H9 (cell line): ENCODE results near the gene LCE1E. TPM values are rescaled to one million over a fixed set of nuclear protein-coding genes. Genes with fewer than 3 reads are reported as not detected.

Experiments used
- DNase-seq: peaks from one replicate; pipeline ENCODE4 v3.0.0-alpha.2; 2017
- H2AFZ ChIP-seq: one replicate; pipeline ENCODE4 v1.6.1; 2013; ENCODE audit warnings: mild to moderate bottlenecking, low read length, control low read depth, moderate library complexity
- H2AK5ac ChIP-seq: 2 replicates; pipeline ENCODE4 v1.6.1; 2013; ENCODE audit warnings: low read length, control low read depth, mixed read lengths; ENCODE audit not compliant: insufficient read length
- H2BK120ac ChIP-seq: one replicate; pipeline ENCODE4 v1.6.1; 2013; ENCODE audit warnings: low read depth, mild to moderate bottlenecking, low read length, control low read depth, inconsistent platforms; ENCODE audit not compliant: poor library complexity, severe bottlenecking
- H2BK12ac ChIP-seq: 2 replicates; pipeline ENCODE4 v1.6.1; 2013; ENCODE audit warnings: low read length, control low read depth, mixed read lengths, low read depth; ENCODE audit not compliant: insufficient read length
- H2BK15ac ChIP-seq: 2 replicates; pipeline ENCODE4 v1.6.1; 2013; ENCODE audit warnings: low read depth, low read length, control low read depth
- H2BK20ac ChIP-seq: one replicate; pipeline ENCODE4 v1.6.1; 2013; ENCODE audit warnings: low read depth, mild to moderate bottlenecking, low read length, control low read depth, inconsistent platforms; ENCODE audit not compliant: poor library complexity, severe bottlenecking
- H2BK5ac ChIP-seq: 2 replicates; pipeline ENCODE4 v1.6.1; 2013; ENCODE audit warnings: low read length, control low read depth, mixed read lengths; ENCODE audit not compliant: insufficient read length
- H3K14ac ChIP-seq: 2 replicates; pipeline ENCODE4 v1.6.1; 2013; ENCODE audit warnings: low read length, control low read depth; ENCODE audit not compliant: insufficient read depth
- H3K18ac ChIP-seq: 2 replicates; pipeline ENCODE4 v1.6.1; 2013; ENCODE audit warnings: low read depth, mild to moderate bottlenecking, mixed read lengths, low read length, control low read depth; ENCODE audit not compliant: insufficient read length
- H3K23ac ChIP-seq: 2 replicates; pipeline ENCODE4 v1.6.1; 2013; ENCODE audit warnings: low read length, control low read depth, mixed read lengths, low read depth; ENCODE audit not compliant: insufficient read length
- H3K23me2 ChIP-seq: 2 replicates; pipeline ENCODE4 v1.6.1; 2013; ENCODE audit warnings: low read depth, mild to moderate bottlenecking, mixed read lengths, low read length, control low read depth; ENCODE audit not compliant: insufficient read length, poor library complexity, severe bottlenecking
- H3K27ac ChIP-seq: 2 replicates; pipeline ENCODE4 v1.5.1; 2013; ENCODE audit warnings: low read length, control low read depth, mixed read lengths, low read depth; ENCODE audit not compliant: insufficient read length
- H3K27me3 ChIP-seq: 2 replicates; pipeline ENCODE4 v1.6.1; 2013; ENCODE audit warnings: low read length, control low read depth, inconsistent platforms; ENCODE audit not compliant: insufficient read depth
- H3K4ac ChIP-seq: 2 replicates; pipeline ENCODE4 v1.6.1; 2013; ENCODE audit warnings: low read depth, mild to moderate bottlenecking, control low read depth, inconsistent platforms, low read length, moderate library complexity
- H3K4me1 ChIP-seq: 2 replicates; pipeline ENCODE4 v1.6.1; 2013; ENCODE audit warnings: low read length, control low read depth, inconsistent platforms; ENCODE audit not compliant: insufficient read depth
- H3K4me2 ChIP-seq: 2 replicates; pipeline ENCODE4 v1.6.1; 2013; ENCODE audit warnings: low read length, control low read depth, mixed read lengths; ENCODE audit not compliant: insufficient read length, insufficient read depth
- H3K56ac ChIP-seq: 2 replicates; pipeline ENCODE4 v1.6.1; 2013; ENCODE audit warnings: low read depth, mild to moderate bottlenecking, mixed read lengths, low read length, control low read depth; ENCODE audit not compliant: insufficient read length
- H3K79me1 ChIP-seq: 2 replicates; pipeline ENCODE4 v1.6.1; 2013; ENCODE audit warnings: low read depth, mild to moderate bottlenecking, moderate library complexity, low read length, control low read depth, inconsistent platforms; ENCODE audit not compliant: insufficient read depth, poor library complexity, severe bottlenecking
- H3K79me2 ChIP-seq: 2 replicates; pipeline ENCODE4 v1.6.1; 2013; ENCODE audit warnings: low read length, control low read depth, inconsistent platforms; ENCODE audit not compliant: insufficient read depth
- H3K9ac ChIP-seq: 2 replicates; pipeline ENCODE4 v1.6.1; 2013; ENCODE audit warnings: low read length, control low read depth, mixed read lengths; ENCODE audit not compliant: insufficient read length; ENCODE audit errors: extremely low read depth
- H3K9me3 ChIP-seq: one replicate; pipeline ENCODE4 v1.6.1; 2013; ENCODE audit warnings: low read depth, low read length, inconsistent platforms; ENCODE audit not compliant: control insufficient read depth
- H3T11ph ChIP-seq: one replicate; pipeline ENCODE4 v1.6.1; 2013; ENCODE audit warnings: mild to moderate bottlenecking, low read length, control low read depth, inconsistent platforms
- H4K20me1 ChIP-seq: one replicate; pipeline ENCODE4 v1.6.1; 2013; ENCODE audit not compliant: control insufficient read depth, insufficient read length, insufficient read depth
- H4K5ac ChIP-seq: 2 replicates; pipeline ENCODE4 v1.6.1; 2013; ENCODE audit warnings: low read depth, mild to moderate bottlenecking, mixed read lengths, low read length, control low read depth; ENCODE audit not compliant: insufficient read length
- H4K8ac ChIP-seq: replicated peaks from 2 replicates; pipeline ENCODE4 v1.6.1; 2013; ENCODE audit warnings: low read length, control low read depth, mixed read lengths, low read depth; ENCODE audit not compliant: insufficient read length
- H4K91ac ChIP-seq: 2 replicates; pipeline ENCODE4 v1.6.1; 2013; ENCODE audit warnings: low read depth, mild to moderate bottlenecking, moderate library complexity, mixed read lengths, low read length, control low read depth; ENCODE audit not compliant: insufficient read length
- H3K27ac Mint-ChIP-seq, 3 experiments: 2 replicates in 2 of 3; 3 replicates in 1 of 3; pipeline ENCODE4 v1.8.0; 2020 to 2021; ENCODE audit warnings: mixed read lengths in 3 of 3, mild to moderate bottlenecking in 1 of 3, moderate library complexity in 1 of 3
- H3K27me3 Mint-ChIP-seq: 2 replicates; pipeline ENCODE4 v1.8.0; 2021; ENCODE audit warnings: low read depth, mild to moderate bottlenecking, moderate library complexity, mixed read lengths
- H3K36me3 Mint-ChIP-seq, 3 experiments: 2 replicates in 2 of 3; 3 replicates in 1 of 3; pipeline ENCODE4 v1.8.0; 2020 to 2021; ENCODE audit warnings: low read depth in 3 of 3, mixed read lengths in 3 of 3; ENCODE audit not compliant: insufficient read depth in 1 of 3
- H3K4me1 Mint-ChIP-seq, 2 experiments: 2 replicates each; pipeline ENCODE4 v1.8.0; 2020; ENCODE audit warnings: mixed read lengths in 2 of 2
- H3K4me3 Mint-ChIP-seq, 2 experiments: 2 replicates in 1 of 2; 3 replicates in 1 of 2; pipeline ENCODE4 v1.8.0; 2020 to 2021; ENCODE audit warnings: mild to moderate bottlenecking in 2 of 2, mixed read lengths in 2 of 2, moderate library complexity in 1 of 2
- H3K9me3 Mint-ChIP-seq, 2 experiments: 2 replicates in 1 of 2; 3 replicates in 1 of 2; pipeline ENCODE4 v1.8.0; 2020; ENCODE audit warnings: mild to moderate bottlenecking in 2 of 2, mixed read lengths in 2 of 2, moderate library complexity in 1 of 2
- WGBS: extraction: QIAGEN DNeasy Blood & Tissue Kit; methylation state at CpG from one replicate; pipeline ENCODE4 v1.1.7; 2013; ENCODE audit warnings: missing lambda C conversion rate, low lambda C conversion rate, mixed read lengths; ENCODE audit not compliant: insufficient read length; ENCODE audit errors: extremely low coverage; 5-methylcytosine and 5-hydroxymethylcytosine counted together
- total RNA-seq: library from RNA; stranded (reverse); gene quantifications from 2 replicates; pipeline ENCODE4 v1.2.1, GENCODE V29; 2021
- TF ChIP-seq, protein P1 (sequence below): fragments of 200-600 bp; sonication (generic); conservative IDR thresholded peaks from 3 replicates; pipeline ENCODE4 v1.8.0; 2021; ENCODE audit warnings: antibody characterized with exemption, mild to moderate bottlenecking

The LCE1E gene
- total RNA-seq, 1 experiment from 2014 or later: not detected

DNA sequence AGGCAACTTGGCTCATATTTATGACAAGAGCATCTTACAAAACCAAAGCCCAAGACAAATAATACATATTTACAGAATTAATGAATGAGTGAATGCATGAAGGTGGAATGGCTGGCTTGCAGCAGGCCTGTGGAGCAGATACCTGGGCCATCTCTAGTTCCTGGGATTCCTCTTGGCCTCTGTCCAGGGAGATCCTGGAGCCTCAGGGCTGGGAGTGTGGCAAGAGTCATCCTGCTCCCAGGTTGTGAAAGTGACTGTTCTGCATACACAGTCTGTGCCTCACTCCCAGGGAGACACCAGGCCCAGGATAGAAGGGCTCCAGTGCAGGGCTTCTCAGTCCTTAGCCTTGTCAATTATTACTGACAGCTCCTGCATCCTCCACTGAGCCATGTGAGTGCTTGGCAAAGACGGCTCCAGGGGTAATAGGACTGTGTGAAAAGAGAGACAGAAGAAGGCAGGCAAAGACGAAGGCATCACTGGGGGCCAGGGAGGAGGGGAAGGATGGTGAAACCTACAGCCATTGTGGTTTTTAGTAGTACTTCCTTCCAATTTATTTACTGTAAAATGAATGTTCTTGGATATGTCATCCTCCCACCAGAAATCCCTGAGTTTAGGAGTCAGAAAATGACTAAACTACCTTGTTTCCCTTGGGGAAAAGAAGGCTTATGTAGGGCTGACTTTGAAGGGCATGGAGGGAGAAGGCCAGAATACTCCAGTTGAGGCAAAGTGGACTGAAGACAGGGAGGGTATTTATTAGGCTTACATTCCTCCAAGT lies 42.5 kb upstream of the LCE1E start:
- Mint-ChIP-seq H3K9me3 (peaks cover 96 to 97% of the 10 kb centered on the region in 2 experiments), H3K36me3 (peaks cover 4 to 38% (median 7%) of the 10 kb centered on the region in 3 experiments; a peak in 6 of 7 replicates), H3K4me1 (no peaks in the 10 kb centered on the region), H3K4me3 (no peak overlapping the region), H3K27me3 (peaks cover 6% of the 10 kb centered on the region; the same call in 1 of the 2 replicates), H3K27ac (no peak overlapping the region)
- H4K91ac ChIP-seq: no peak overlapping the region
- no peak overlapping the region for H3K27ac ChIP-seq
- no peaks in the 10 kb centered on the region for H3K79me1 ChIP-seq
- H4K20me1 ChIP-seq: no peaks in the 10 kb centered on the region
- H3K56ac ChIP-seq: no peak overlapping the region
- DNase-seq: no peak
- no CpG with 5 or more reads among the region's 2 CpGs for WGBS
- H3K23me2 ChIP-seq: no peaks in the 10 kb centered on the region
- no peaks in the 10 kb centered on the region for H3K4me1 ChIP-seq
- no peak overlapping the region for H2BK15ac ChIP-seq
- H3T11ph ChIP-seq: no peak overlapping the region
- no peak overlapping the region for H2BK12ac ChIP-seq
- H3K14ac ChIP-seq: no peak overlapping the region
- H3K4me2 ChIP-seq: no peak overlapping the region
- H3K27me3 ChIP-seq: no peaks in the 10 kb centered on the region
- H2BK20ac ChIP-seq: no peak overlapping the region
- H2AK5ac ChIP-seq: no peak overlapping the region
- no peak overlapping the region for H2BK5ac ChIP-seq
- peaks cover 94% of the 10 kb centered on the region for H3K9me3 ChIP-seq
- H3K79me2 ChIP-seq: no peaks in the 10 kb centered on the region
- TF ChIP-seq, protein P1, sequence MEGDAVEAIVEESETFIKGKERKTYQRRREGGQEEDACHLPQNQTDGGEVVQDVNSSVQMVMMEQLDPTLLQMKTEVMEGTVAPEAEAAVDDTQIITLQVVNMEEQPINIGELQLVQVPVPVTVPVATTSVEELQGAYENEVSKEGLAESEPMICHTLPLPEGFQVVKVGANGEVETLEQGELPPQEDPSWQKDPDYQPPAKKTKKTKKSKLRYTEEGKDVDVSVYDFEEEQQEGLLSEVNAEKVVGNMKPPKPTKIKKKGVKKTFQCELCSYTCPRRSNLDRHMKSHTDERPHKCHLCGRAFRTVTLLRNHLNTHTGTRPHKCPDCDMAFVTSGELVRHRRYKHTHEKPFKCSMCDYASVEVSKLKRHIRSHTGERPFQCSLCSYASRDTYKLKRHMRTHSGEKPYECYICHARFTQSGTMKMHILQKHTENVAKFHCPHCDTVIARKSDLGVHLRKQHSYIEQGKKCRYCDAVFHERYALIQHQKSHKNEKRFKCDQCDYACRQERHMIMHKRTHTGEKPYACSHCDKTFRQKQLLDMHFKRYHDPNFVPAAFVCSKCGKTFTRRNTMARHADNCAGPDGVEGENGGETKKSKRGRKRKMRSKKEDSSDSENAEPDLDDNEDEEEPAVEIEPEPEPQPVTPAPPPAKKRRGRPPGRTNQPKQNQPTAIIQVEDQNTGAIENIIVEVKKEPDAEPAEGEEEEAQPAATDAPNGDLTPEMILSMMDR: no peak
- H3K4ac ChIP-seq: no peak overlapping the region
- H4K5ac ChIP-seq: no peak overlapping the region
- no peak overlapping the region for H2BK120ac ChIP-seq
- no peak overlapping the region for H3K23ac ChIP-seq
- no peak overlapping the region for H2AFZ ChIP-seq
- H4K8ac ChIP-seq: no peak overlapping the region
- no peak overlapping the region for H3K9ac ChIP-seq
- no peak overlapping the region for H3K18ac ChIP-seq
